SH-SY5Y (cell line): Measurements from ENCODE around the gene POU4F1.

Experiments
- GATA2 ChIP-seq: IDR thresholded peaks from 2 replicates; pipeline ENCODE4 v1.6.1; 2011; ENCODE audit warnings: mild to moderate bottlenecking, low read depth, low read length
- GATA3 ChIP-seq: IDR thresholded peaks from 2 replicates; pipeline ENCODE4 v1.6.1; 2011; ENCODE audit warnings: low read depth, mild to moderate bottlenecking, low read length, moderate library complexity

DNA sequence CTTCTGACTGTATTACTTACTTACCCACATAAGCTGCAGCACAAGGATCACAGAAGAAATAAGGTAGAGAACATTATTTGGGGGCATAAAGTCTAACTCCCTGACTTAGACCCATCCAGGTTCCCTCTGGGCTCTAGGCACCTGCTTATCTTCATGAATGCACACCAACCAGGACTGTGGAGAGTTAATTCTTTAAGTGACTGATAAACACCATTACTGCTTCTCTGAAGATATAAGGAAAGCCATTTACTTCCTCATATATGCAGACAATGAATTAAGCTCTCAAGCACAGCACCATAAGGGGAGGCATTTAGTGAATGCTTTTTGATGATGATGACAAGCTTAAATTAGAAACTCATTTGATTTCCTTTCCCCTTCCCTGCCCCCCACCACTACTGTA lies 33.1 kb upstream of the POU4F1 start:
- TF ChIP-seq GATA3, result no peak
- TF ChIP-seq GATA2, result no peak
